Limb (tissue), 2 donors: ENCODE measurements around the gene ZNF74.
A peak's percentile ranks its signal among the peaks of the same experiment; 100 is the strongest.
"Not testable (repeated sequence)": the region's sequence is repeated elsewhere in the genome, so short reads cannot be mapped to it uniquely, and the experiment has no call there.

ENCODE experiments used
- DNase-seq, 2 donors: peaks; one replicate each; pipeline ENCODE4 v3.0.0-alpha.2; 2016; ENCODE audit errors: extremely low spot score in 2 of 2

The ZNF74 gene

GRCh38 chr22:20400606-20401375 is 6.8 kb downstream of the ZNF74 start:
- DNase-seq, result no peak

GRCh38 chr22:20401376-20402014 is 7.5 kb downstream of the ZNF74 start:
- no peak for DNase-seq

- no peak for DNase-seq
Observed at GRCh38 chr22:20402960-20403778, 9.2 kb downstream of the ZNF74 start.

- no peak for DNase-seq
Observed at GRCh38 chr22:20403779-20404140, 9.8 kb downstream of the ZNF74 start.

- no peak for DNase-seq
Observed at GRCh38 chr22:20404881-20405280, 10.9 kb downstream of the ZNF74 start.

GRCh38 chr22:20405291-20405930 is 11.5 kb downstream of the ZNF74 start:
- no peak for DNase-seq

- no peak for DNase-seq
Observed at GRCh38 chr22:20405931-20406685, 12.2 kb downstream of the ZNF74 start.

GRCh38 chr22:20406686-20407408 is 12.9 kb downstream of the ZNF74 start:
- no peak for DNase-seq

GRCh38 chr22:20407829-20408228 is 13.9 kb downstream of the ZNF74 start:
- no peak for DNase-seq

GRCh38 chr22:20408891-20409290 is 14.9 kb downstream of the ZNF74 start:
- DNase-seq, result no peak

- DNase-seq, result not testable (repeated sequence)
Observed at GRCh38 chr22:20409385-20409784, 15.4 kb downstream of the ZNF74 start.

GRCh38 chr22:20412474-20413216 is 18.7 kb downstream of the ZNF74 start:
- no peak for DNase-seq

- no peak for DNase-seq
Observed at GRCh38 chr22:20413217-20414058, 19.5 kb downstream of the ZNF74 start.

GRCh38 chr22:20414059-20414440 is 20.1 kb downstream of the ZNF74 start:
- no peak for DNase-seq

GRCh38 chr22:20414450-20414849 is 20.5 kb downstream of the ZNF74 start:
- DNase-seq, result no peak

GRCh38 chr22:20415241-20415640 is 21.3 kb downstream of the ZNF74 start:
- DNase-seq, result not testable (repeated sequence)

GRCh38 chr22:20415699-20416098 is 21.7 kb downstream of the ZNF74 start:
- DNase-seq, result not testable (repeated sequence)

GRCh38 chr22:20418211-20418788 is 24.3 kb downstream of the ZNF74 start:
- peak; percentile 80 to 88 for DNase-seq

GRCh38 chr22:20419664-20419951 is 25.7 kb downstream of the ZNF74 start:
- DNase-seq, result no peak
